RWPE2 (cell line): ENCODE results near the gene UBXN6.

Experiments
- ATAC-seq: fragments of 200-7000 bp; cut with Tn5 transposase; 3 replicates; pipeline ENCODE4 v1.9.1; 2021; ENCODE audit warnings: low read depth
- DNase-seq: peaks from one replicate; pipeline ENCODE4 v3.0.0-alpha.2; 2020; ENCODE audit warnings: low spot score
- H3K27ac ChIP-seq: fragments of 450-650 bp; 2 replicates; pipeline ENCODE4 v1.5.1; 2017; ENCODE audit warnings: mild to moderate bottlenecking; ENCODE audit not compliant: poor library complexity, severe bottlenecking
- H3K27me3 ChIP-seq: fragments of 250-450 bp; sonication (Bioruptor Pico); 2 replicates; pipeline ENCODE4 v1.5.1; 2021; ENCODE audit warnings: mild to moderate bottlenecking, moderate library complexity; ENCODE audit not compliant: insufficient read depth, poor library complexity, severe bottlenecking
- H3K36me3 ChIP-seq: fragments of 250-450 bp; sonication (Bioruptor Pico); 2 replicates; pipeline ENCODE4 v1.5.1; 2020; ENCODE audit warnings: low read depth, mild to moderate bottlenecking, moderate library complexity
- H3K4me1 ChIP-seq: fragments of 250-450 bp; sonication (Bioruptor Pico); 2 replicates; pipeline ENCODE4 v1.5.1; 2021; ENCODE audit warnings: mild to moderate bottlenecking, moderate library complexity; ENCODE audit not compliant: insufficient read depth, poor library complexity, severe bottlenecking
- H3K4me3 ChIP-seq: fragments of 250-450 bp; sonication (Bioruptor Pico); 2 replicates; pipeline ENCODE4 v1.5.1; 2021; ENCODE audit warnings: mild to moderate bottlenecking, moderate library complexity; ENCODE audit not compliant: severe bottlenecking
- H3K9me3 ChIP-seq: fragments of 250-450 bp; sonication (Bioruptor Pico); 2 replicates; pipeline ENCODE4 v1.5.1; 2021; ENCODE audit warnings: mild to moderate bottlenecking, moderate library complexity; ENCODE audit not compliant: severe bottlenecking
- CTCF ChIP-seq: fragments of 450-650 bp; IDR thresholded peaks from one replicate; pipeline ENCODE4 v1.5.1; 2017; ENCODE audit warnings: mild to moderate bottlenecking, moderate library complexity; ENCODE audit not compliant: poor library complexity, severe bottlenecking

UBXN6 gene

GRCh38 chr19:4504891-4505569 lies 47.4 kb upstream of the UBXN6 start:
- H3K4me3 ChIP-seq, result no peak overlapping the region
- H3K36me3 ChIP-seq, result no peaks in the 10 kb centered on the region; the same call in 1 of the 2 replicates
- TF ChIP-seq CTCF, result no peak
- ATAC-seq, result no peak
- no peaks in the 10 kb centered on the region for H3K9me3 ChIP-seq
- DNase-seq, result peak; percentile 29
- H3K27ac ChIP-seq, result no peak overlapping the region
- H3K4me1 ChIP-seq, result no peaks in the 10 kb centered on the region
- no peaks in the 10 kb centered on the region for H3K27me3 ChIP-seq

GRCh38 chr19:4504297-4504701 lies 46.7 kb upstream of the UBXN6 start:
- TF ChIP-seq CTCF, result no peak

GRCh38 chr19:4503825-4504170 lies 46.2 kb upstream of the UBXN6 start:
- DNase-seq (no peak), ATAC-seq (no peak)
- Histone ChIP-seq H3K27me3 (no peaks in the 10 kb centered on the region), H3K9me3 (no peaks in the 10 kb centered on the region), H3K27ac (no peak overlapping the region), H3K4me1 (no peaks in the 10 kb centered on the region), H3K4me3 (no peak overlapping the region), H3K36me3 (peaks cover 1% of the 10 kb centered on the region)
- TF ChIP-seq CTCF, result no peak

More at GRCh38 chr19:4504297-4504701, 46.7 kb upstream of the UBXN6 start:
- no peak for ATAC-seq
- H3K4me3 ChIP-seq, result no peak overlapping the region
- H3K27ac ChIP-seq, result no peak overlapping the region
- H3K27me3 ChIP-seq, result no peaks in the 10 kb centered on the region
- no peaks in the 10 kb centered on the region for H3K9me3 ChIP-seq
- no peaks in the 10 kb centered on the region; the same call in 1 of the 2 replicates for H3K36me3 ChIP-seq
- no peaks in the 10 kb centered on the region for H3K4me1 ChIP-seq
- DNase-seq, result peak; percentile 46

GRCh38 chr19:4503132-4503824 lies 45.7 kb upstream of the UBXN6 start:
- no peaks in the 10 kb centered on the region for H3K4me1 ChIP-seq
- H3K4me3 ChIP-seq, result no peak overlapping the region
- TF ChIP-seq CTCF, result no peak
- DNase-seq, result peak; percentile 45
- peaks cover 6% of the 10 kb centered on the region for H3K36me3 ChIP-seq
- H3K27ac ChIP-seq, result no peak overlapping the region
- no peak for ATAC-seq
- H3K9me3 ChIP-seq, result no peaks in the 10 kb centered on the region
- no peaks in the 10 kb centered on the region for H3K27me3 ChIP-seq
